HG03571 (cell line): ENCODE data around the gene STIP1.

Experiments
- ATAC-seq: cut with Tn5 transposase; IDR thresholded peaks from one replicate; pipeline ENCODE4 v1.9.1; 2021; ENCODE audit not compliant: unreplicated experiment

Gene STIP1

DNA sequence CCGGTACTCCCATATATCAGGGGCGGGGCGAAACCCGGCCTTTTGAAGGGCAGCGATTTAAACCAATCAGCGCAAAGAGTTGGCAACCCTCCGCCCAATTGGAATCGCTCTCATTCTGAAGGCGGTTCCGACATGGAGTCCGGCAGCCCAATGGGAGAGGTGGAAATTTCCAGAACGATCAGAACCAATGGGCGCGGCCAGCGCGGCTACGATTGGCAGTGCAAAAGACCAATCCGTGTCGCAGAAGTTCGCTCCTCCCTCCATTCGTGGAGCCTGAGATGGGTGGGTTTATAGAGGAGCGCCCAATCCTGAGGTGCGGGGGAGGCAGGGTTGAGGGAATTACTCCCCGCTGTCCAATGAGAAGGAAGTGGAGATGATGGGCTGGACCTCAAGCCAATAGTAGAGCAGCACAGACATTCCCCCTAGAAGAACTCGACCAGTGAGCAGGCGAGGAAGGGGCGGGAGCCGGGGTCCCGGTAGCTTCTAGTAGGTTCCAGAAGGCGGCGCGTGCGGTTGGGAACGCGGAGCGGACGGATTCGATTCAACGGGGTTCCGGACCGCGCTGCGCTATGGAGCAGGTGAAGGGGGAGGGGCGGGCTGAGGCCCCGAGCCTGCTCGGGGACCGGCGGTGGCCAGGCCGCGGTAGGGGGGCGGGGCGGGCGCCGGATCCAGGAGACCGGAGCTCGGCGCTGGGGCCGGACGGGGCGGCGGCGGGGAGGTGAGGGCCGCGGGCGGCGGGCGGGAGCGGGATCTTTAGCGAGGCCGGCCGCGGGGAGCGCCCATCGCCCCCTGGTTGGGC is at the start of gene STIP1:
TSS of gene STIP1 (plus strand) at position 479 of the 799 bp plus-strand sequence. CDS start at position 570, 91 bp downstream.
- peak; percentile 77 for ATAC-seq

GRCh38 chr11:64136765-64137441 is 49.1 kb upstream of the STIP1 start:
- no peak for ATAC-seq

GRCh38 chr11:64138398-64138797 is 47.6 kb upstream of the STIP1 start:
- ATAC-seq = no peak

GRCh38 chr11:64139049-64139448 is 46.9 kb upstream of the STIP1 start:
- ATAC-seq = no peak

DNA sequence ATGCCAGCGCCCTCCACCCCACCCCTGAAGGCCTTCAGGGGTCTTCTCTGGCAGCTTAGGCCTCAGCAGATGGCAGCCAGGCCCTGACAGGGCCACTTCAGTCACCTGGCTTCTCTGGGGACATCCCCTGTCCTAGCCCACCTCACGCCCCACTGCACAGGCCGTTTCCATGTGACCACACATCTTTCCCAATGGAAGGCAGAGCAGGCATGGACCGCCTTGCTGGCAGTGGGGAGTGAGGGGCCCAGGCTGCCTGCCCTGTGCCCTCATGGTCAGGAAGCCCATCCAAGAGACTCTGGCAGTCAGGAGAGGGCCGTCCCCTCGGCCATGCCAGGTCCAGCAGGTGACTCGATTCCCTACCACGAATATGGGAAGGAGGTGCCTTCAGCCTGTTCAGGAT is 45.9 kb upstream of the STIP1 start:
- ATAC-seq = no peak

DNA sequence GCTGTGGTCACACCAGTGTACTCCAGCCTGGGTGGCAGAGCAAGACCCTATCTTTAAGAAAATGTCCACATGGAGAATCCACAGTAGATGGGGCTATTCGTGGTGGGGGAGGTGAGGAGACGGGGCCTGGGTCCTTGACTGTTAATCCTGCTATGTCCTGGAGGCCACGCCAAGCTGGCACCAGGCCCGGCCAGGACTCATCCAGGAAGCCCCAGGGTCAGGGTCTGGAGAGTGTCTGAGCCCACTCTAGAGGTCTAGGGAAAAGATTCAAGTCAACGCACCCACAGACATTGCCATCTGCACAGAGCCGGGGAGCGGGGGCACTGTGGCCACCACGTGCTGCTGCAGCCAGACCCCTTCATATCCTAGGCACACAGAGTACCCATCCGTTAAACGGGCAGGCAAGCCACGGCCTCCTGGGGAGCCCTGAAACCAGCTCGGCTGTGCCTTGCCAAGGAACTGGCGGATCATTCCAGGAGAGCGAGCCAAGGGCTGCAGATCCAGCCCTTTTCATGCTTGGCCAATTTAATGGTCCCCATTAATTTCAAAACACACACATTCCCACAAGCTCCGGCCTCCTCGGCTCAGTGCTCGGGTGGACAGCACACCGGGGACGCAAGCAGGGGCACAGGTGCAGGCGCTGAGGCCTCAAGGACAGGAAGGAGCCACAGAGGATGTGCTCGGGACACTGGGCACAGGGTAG is 44.7 kb upstream of the STIP1 start:
- ATAC-seq = no peak

- ATAC-seq = no peak
These were observed 41.1 kb upstream of the STIP1 start for GRCh38 chr11:64144587-64145472.

DNA sequence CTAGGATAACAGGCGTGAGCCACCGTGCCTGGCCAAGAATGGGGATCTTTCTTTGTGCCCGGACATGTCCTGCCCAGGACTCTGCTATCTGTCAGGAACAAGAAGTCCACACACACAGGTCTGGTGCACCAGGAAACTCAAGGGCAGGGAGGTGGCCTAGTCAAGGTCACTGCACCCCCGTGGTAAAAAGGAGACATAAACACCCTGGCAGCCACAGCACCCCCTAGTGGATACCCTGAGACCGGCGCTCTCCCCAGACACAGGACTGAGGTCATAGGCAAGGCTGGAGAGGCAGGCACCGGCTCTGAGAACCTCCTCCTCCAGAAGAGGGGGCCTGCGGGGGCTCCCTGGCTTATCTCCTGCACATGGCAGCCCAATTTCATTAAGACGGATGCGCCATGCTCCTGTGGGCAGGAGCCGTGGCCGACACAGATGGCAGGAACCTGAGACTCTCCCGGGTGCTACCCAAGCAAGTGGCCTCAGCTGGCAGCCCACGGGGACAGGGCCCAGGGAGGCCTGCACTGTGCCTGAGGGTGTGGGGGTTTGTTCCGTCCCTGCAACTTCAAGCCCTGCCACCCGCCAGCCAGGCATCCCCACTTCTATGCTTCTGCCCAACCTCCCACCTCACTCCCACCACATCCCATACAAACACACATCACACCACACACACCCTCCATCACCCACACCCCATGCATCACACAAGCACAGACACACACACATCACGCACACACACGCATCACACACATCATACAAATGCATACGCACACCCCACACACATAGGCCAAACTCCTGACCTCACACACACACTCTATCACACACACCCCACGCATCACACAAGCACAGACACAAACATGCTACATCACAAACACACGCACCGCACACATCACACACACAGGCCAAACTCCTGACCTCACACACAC is 39.7 kb upstream of the STIP1 start:
- no peak for ATAC-seq

GRCh38 chr11:64148226-64148916 is 37.6 kb upstream of the STIP1 start:
- no peak for ATAC-seq

DNA sequence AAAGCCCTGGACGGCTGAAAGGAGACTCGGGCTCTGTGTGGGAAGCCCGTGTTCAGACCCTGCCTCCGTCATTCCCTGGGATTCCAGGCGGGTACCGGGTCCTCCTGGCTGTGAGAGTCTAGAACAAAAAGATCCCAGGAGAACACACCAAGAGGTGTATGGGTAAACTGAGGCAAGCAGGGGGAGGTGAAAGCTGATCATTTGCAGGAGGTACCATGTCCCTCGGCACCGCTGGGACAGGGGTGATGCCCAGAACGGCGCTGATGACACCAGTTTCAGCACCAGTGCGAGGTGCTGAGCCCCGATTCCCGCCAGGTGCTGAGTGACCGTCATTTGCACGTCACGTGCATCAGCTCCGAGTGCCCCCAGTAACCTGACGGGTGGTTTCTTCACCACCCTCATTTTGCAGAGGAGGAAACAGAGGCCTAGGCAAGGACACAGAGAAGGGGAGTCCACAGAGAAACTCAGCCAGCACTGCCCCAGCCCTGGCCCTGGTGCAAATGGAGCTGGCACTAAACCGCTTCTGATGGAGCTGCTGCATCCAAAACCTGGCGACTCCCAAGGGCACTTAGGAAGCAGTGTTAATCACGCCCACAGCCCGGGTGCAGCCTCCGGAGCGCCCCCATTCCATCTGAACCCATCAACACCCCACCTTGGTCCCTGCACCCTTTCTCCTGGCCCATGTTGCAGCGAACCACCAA is 36.9 kb upstream of the STIP1 start:
- ATAC-seq = no peak

DNA sequence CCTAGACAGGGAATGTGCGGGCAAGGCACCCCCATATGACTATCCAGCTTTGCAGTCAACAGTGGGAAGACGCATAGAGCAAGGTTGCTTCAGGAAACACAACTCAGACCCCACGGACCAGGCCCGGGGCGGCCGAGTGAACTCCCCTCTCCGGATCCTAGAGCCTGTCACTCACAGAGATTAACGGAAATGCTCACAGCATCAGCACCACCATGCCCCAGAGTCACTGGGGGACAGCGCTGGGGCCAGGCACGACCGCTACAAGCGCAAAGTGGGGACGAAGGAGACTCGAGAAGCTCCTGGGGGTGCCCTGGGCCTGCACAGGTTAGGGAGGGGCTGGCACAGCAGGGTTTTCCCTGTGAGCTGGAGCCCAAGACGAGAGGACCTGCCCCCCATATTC is 35.9 kb upstream of the STIP1 start:
- ATAC-seq = no peak

- ATAC-seq = no peak
These were observed 35.3 kb upstream of the STIP1 start for GRCh38 chr11:64150481-64151239.

GRCh38 chr11:64151337-64151736 is 34.6 kb upstream of the STIP1 start:
- no peak for ATAC-seq

- ATAC-seq = peak; percentile 73
These were observed 32.9 kb upstream of the STIP1 start for GRCh38 chr11:64152841-64153691.

DNA sequence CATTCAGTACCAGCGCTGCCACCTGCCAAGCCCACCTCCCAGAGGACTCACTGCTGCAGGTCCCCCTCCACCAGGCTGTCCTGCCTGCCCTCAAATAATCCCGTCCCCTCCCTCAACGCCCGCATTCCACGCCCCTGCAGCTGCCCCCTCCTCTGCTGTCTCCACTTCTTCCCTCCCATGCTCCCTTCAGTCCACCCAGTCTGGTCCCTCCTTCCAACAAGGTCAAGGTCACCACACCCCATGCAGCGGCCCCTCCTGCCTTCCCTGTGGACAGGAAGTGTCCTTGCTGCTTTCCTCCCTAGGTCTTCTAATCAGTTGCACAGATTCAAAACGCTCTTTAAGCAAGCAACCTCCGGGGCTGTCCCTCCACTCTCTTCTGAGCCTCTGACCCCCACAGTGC is 32.2 kb upstream of the STIP1 start:
- no peak for ATAC-seq

- ATAC-seq = no peak
These were observed 29.5 kb upstream of the STIP1 start for GRCh38 chr11:64156235-64157011.
